BLaER1 (cell line): ENCODE results near the gene NCBP1.

Source experiments
- H3K27ac ChIP-seq: shearing (Covaris generic); formaldehyde crosslinking; 2 replicates; pipeline ENCODE4 v1.8.1; 2022
- H3K27me3 ChIP-seq: shearing (Covaris generic); formaldehyde crosslinking; 2 replicates; pipeline ENCODE4 v1.8.1; 2022
- H3K36me3 ChIP-seq: shearing (Covaris generic); formaldehyde crosslinking; 2 replicates; pipeline ENCODE4 v1.8.1; 2022
- H3K4me1 ChIP-seq: shearing (Covaris generic); formaldehyde crosslinking; 2 replicates; pipeline ENCODE4 v1.8.1; 2022
- H3K4me2 ChIP-seq: shearing (Covaris generic); formaldehyde crosslinking; 2 replicates; pipeline ENCODE4 v1.8.1; 2022
- H3K4me3 ChIP-seq: shearing (Covaris generic); formaldehyde crosslinking; 2 replicates; pipeline ENCODE4 v1.8.1; 2022
- H3K9ac ChIP-seq: shearing (Covaris generic); formaldehyde crosslinking; 2 replicates; pipeline ENCODE4 v1.8.1; 2022
- H3K9me3 ChIP-seq: shearing (Covaris generic); formaldehyde crosslinking; 2 replicates; pipeline ENCODE4 v1.8.1; 2022
- H4K20me1 ChIP-seq: shearing (Covaris generic); formaldehyde crosslinking; 2 replicates; pipeline ENCODE4 v1.8.1; 2022
- Cebpa-rat ChIP-seq: shearing (Covaris generic); IDR thresholded peaks from 2 replicates; pipeline ENCODE4 v1.8.1; 2022

The NCBP1 gene

GRCh38 chr9:97666907-97667686 lies 33.5 kb downstream of the NCBP1 start:
- H3K27ac ChIP-seq: no peak overlapping the region
- H3K4me3 ChIP-seq: no peak overlapping the region
- no peaks in the 10 kb centered on the region for H3K9me3 ChIP-seq
- peaks cover 5% of the 10 kb centered on the region; the same call in 1 of the 2 replicates for H3K4me1 ChIP-seq
- H4K20me1 ChIP-seq: peaks cover 25% of the 10 kb centered on the region; the same call in 1 of the 2 replicates
- peaks cover 99% of the 10 kb centered on the region for H3K36me3 ChIP-seq
- no peak for TF ChIP-seq Cebpa-rat
- no peaks in the 10 kb centered on the region for H3K27me3 ChIP-seq
- no peak overlapping the region for H3K9ac ChIP-seq
- no peak overlapping the region for H3K4me2 ChIP-seq

GRCh38 chr9:97668485-97668884 lies 34.9 kb downstream of the NCBP1 start:
- no peak for TF ChIP-seq Cebpa-rat

GRCh38 chr9:97670586-97670985 lies 37.0 kb downstream of the NCBP1 start:
- peaks cover 100% of the 10 kb centered on the region for H3K36me3 ChIP-seq
- no peak overlapping the region for H3K4me2 ChIP-seq
- no peak overlapping the region for H3K4me3 ChIP-seq
- peaks cover 46% of the 10 kb centered on the region for H4K20me1 ChIP-seq
- no peaks in the 10 kb centered on the region for H3K9me3 ChIP-seq
- H3K27me3 ChIP-seq: no peaks in the 10 kb centered on the region
- TF ChIP-seq Cebpa-rat: no peak
- H3K9ac ChIP-seq: no peak overlapping the region
- peaks cover 5% of the 10 kb centered on the region; the same call in 1 of the 2 replicates for H3K4me1 ChIP-seq
- no peak overlapping the region for H3K27ac ChIP-seq

More at GRCh38 chr9:97668485-97668884, 34.9 kb downstream of the NCBP1 start:
- H3K4me2 ChIP-seq: no peak overlapping the region
- no peak overlapping the region for H3K27ac ChIP-seq
- H3K9ac ChIP-seq: no peak overlapping the region
- peaks cover 99% of the 10 kb centered on the region for H3K36me3 ChIP-seq
- no peaks in the 10 kb centered on the region for H3K27me3 ChIP-seq
- no peaks in the 10 kb centered on the region for H3K9me3 ChIP-seq
- peaks cover 35% of the 10 kb centered on the region for H4K20me1 ChIP-seq
- peaks cover 5% of the 10 kb centered on the region; the same call in 1 of the 2 replicates for H3K4me1 ChIP-seq
- H3K4me3 ChIP-seq: no peak overlapping the region

GRCh38 chr9:97672403-97672802 lies 38.8 kb downstream of the NCBP1 start:
- H3K4me2 ChIP-seq: no peak overlapping the region
- TF ChIP-seq Cebpa-rat: no peak
- peaks cover 100% of the 10 kb centered on the region for H3K36me3 ChIP-seq
- H3K4me3 ChIP-seq: no peak overlapping the region
- H3K27ac ChIP-seq: no peak overlapping the region
- H3K27me3 ChIP-seq: no peaks in the 10 kb centered on the region
- no peaks in the 10 kb centered on the region for H3K4me1 ChIP-seq
- H4K20me1 ChIP-seq: peaks cover 36% of the 10 kb centered on the region
- no peaks in the 10 kb centered on the region for H3K9me3 ChIP-seq
- H3K9ac ChIP-seq: no peak overlapping the region

- peaks cover 47% of the 10 kb centered on the region for H4K20me1 ChIP-seq
- no peak overlapping the region for H3K4me2 ChIP-seq
- no peak overlapping the region for H3K4me3 ChIP-seq
- no peaks in the 10 kb centered on the region for H3K4me1 ChIP-seq
- no peaks in the 10 kb centered on the region for H3K27me3 ChIP-seq
- no peak overlapping the region for H3K9ac ChIP-seq
- H3K36me3 ChIP-seq: peaks cover 100% of the 10 kb centered on the region
- no peak for TF ChIP-seq Cebpa-rat
- no peaks in the 10 kb centered on the region for H3K9me3 ChIP-seq
- no peak overlapping the region for H3K27ac ChIP-seq
These were observed 40.3 kb downstream of the NCBP1 start for GRCh38 chr9:97673922-97674321.

- H3K9me3 ChIP-seq: no peaks in the 10 kb centered on the region
- H3K4me3 ChIP-seq: no peak overlapping the region
- H3K27ac ChIP-seq: no peak overlapping the region
- H3K4me2 ChIP-seq: no peak overlapping the region
- H3K4me1 ChIP-seq: no peaks in the 10 kb centered on the region
- no peaks in the 10 kb centered on the region for H3K27me3 ChIP-seq
- TF ChIP-seq Cebpa-rat: no peak
- H4K20me1 ChIP-seq: peaks cover 40% of the 10 kb centered on the region
- peaks cover 98% of the 10 kb centered on the region for H3K36me3 ChIP-seq
- H3K9ac ChIP-seq: no peak overlapping the region
These were observed 42.0 kb downstream of the NCBP1 start for GRCh38 chr9:97675655-97676054.

- Histone ChIP-seq H3K4me3 (no peak overlapping the region), H3K27ac (no peak overlapping the region), H3K27me3 (no peaks in the 10 kb centered on the region), H4K20me1 (peaks cover 26% of the 10 kb centered on the region), H3K36me3 (peaks cover 81% of the 10 kb centered on the region), H3K9me3 (no peaks in the 10 kb centered on the region), H3K9ac (no peak overlapping the region), H3K4me2 (no peak overlapping the region), H3K4me1 (no peaks in the 10 kb centered on the region)
- no peak for TF ChIP-seq Cebpa-rat
These were observed 48.6 kb downstream of the NCBP1 start for GRCh38 chr9:97682242-97682641.

- no peak overlapping the region for H3K4me2 ChIP-seq
- peaks cover 36% of the 10 kb centered on the region; the same call in 1 of the 2 replicates for H4K20me1 ChIP-seq
- no peak overlapping the region for H3K27ac ChIP-seq
- no peaks in the 10 kb centered on the region for H3K9me3 ChIP-seq
- peaks cover 70% of the 10 kb centered on the region for H3K36me3 ChIP-seq
- no peak for TF ChIP-seq Cebpa-rat
- no peaks in the 10 kb centered on the region for H3K27me3 ChIP-seq
- H3K9ac ChIP-seq: no peak overlapping the region
- H3K4me1 ChIP-seq: no peaks in the 10 kb centered on the region
- H3K4me3 ChIP-seq: no peak overlapping the region
These were observed 55.0 kb downstream of the NCBP1 start for GRCh38 chr9:97688654-97689053.

- Histone ChIP-seq H3K4me3 (no peak overlapping the region), H3K9ac (no peak overlapping the region), H3K9me3 (no peaks in the 10 kb centered on the region), H3K4me2 (no peak overlapping the region), H4K20me1 (peaks cover 45% of the 10 kb centered on the region), H3K27me3 (no peaks in the 10 kb centered on the region), H3K27ac (no peak overlapping the region), H3K36me3 (peaks cover 60% of the 10 kb centered on the region), H3K4me1 (peaks cover 7% of the 10 kb centered on the region)
- TF ChIP-seq Cebpa-rat: no peak
These were observed 56.0 kb downstream of the NCBP1 start for GRCh38 chr9:97689401-97690180.

GRCh38 chr9:97694769-97695168 lies 61.1 kb downstream of the NCBP1 start:
- H3K27ac ChIP-seq: no peak overlapping the region
- peaks cover 26% of the 10 kb centered on the region for H3K36me3 ChIP-seq
- H3K4me3 ChIP-seq: no peak overlapping the region
- no peaks in the 10 kb centered on the region for H3K9me3 ChIP-seq
- no peak for TF ChIP-seq Cebpa-rat
- H4K20me1 ChIP-seq: peaks cover 32% of the 10 kb centered on the region
- peaks cover 32% of the 10 kb centered on the region for H3K4me1 ChIP-seq
- H3K4me2 ChIP-seq: peak overlapping the region; percentile 85
- no peaks in the 10 kb centered on the region for H3K27me3 ChIP-seq
- H3K9ac ChIP-seq: no peak overlapping the region
